ENCODE data around the gene CDH23.

CDH23 gene

DNA sequence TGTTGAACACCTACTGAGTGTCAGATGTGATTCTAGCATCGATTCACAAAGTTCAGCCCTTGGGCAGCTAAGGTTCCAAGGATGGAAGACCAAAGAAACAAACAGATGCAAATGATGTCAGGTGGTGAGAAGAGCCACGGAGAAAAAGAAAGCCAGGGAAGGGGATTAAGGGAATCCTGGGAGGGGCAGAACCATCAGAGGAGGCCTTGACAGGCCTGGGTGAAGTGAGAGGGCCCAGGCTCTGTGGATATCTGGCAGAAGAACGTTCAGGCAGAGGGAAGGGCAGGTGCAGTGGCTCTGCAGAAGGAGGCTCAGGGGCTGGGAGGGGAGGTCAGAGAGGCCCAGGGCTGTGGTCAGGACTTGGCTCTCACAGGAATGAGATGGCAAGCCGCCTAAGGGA lies 232.4 kb downstream of the CDH23 start:
- no peak overlapping the region for H3K4me3 ChIP-seq (ENCODE audit: low read depth, low read length)
- TF ChIP-seq, protein P1, sequence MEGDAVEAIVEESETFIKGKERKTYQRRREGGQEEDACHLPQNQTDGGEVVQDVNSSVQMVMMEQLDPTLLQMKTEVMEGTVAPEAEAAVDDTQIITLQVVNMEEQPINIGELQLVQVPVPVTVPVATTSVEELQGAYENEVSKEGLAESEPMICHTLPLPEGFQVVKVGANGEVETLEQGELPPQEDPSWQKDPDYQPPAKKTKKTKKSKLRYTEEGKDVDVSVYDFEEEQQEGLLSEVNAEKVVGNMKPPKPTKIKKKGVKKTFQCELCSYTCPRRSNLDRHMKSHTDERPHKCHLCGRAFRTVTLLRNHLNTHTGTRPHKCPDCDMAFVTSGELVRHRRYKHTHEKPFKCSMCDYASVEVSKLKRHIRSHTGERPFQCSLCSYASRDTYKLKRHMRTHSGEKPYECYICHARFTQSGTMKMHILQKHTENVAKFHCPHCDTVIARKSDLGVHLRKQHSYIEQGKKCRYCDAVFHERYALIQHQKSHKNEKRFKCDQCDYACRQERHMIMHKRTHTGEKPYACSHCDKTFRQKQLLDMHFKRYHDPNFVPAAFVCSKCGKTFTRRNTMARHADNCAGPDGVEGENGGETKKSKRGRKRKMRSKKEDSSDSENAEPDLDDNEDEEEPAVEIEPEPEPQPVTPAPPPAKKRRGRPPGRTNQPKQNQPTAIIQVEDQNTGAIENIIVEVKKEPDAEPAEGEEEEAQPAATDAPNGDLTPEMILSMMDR (conservative IDR thresholded peaks at IDR 0.05; ENCODE audit: low read depth, low read length): no peak
- DNase-seq (ENCODE audit: low read depth): no peak

DNA sequence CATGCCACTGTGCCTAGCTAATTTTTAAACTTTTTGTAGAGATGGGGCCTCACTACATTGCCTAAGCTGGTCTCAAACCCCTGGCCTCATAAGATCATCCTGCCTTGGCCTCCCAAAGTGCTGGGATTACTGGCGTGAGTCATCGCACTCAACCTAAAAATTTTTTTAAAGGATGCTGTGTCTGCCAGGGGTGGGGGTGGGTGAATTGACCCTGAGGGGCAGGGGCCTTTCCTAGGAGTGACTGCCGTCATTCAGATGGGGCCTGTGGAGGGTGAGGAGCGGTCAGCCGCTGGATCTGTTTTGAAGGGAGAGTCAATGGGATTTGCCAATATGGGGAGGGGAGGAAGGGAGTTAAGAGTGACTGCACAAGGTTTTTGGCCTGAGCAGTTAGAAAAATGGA lies 233.4 kb downstream of the CDH23 start:
- DNase-seq (ENCODE audit: low read depth): no peak
- H3K4me3 ChIP-seq (ENCODE audit: low read depth, low read length): no peak overlapping the region
- TF ChIP-seq, protein P1 (conservative IDR thresholded peaks at IDR 0.05; ENCODE audit: low read depth, low read length): no peak

GRCh38 chr10:71631007-71631861 lies 234.5 kb downstream of the CDH23 start:
- no peak for DNase-seq (ENCODE audit: low read depth)
- no peak overlapping the region for H3K4me3 ChIP-seq (ENCODE audit: low read depth, low read length)

DNA sequence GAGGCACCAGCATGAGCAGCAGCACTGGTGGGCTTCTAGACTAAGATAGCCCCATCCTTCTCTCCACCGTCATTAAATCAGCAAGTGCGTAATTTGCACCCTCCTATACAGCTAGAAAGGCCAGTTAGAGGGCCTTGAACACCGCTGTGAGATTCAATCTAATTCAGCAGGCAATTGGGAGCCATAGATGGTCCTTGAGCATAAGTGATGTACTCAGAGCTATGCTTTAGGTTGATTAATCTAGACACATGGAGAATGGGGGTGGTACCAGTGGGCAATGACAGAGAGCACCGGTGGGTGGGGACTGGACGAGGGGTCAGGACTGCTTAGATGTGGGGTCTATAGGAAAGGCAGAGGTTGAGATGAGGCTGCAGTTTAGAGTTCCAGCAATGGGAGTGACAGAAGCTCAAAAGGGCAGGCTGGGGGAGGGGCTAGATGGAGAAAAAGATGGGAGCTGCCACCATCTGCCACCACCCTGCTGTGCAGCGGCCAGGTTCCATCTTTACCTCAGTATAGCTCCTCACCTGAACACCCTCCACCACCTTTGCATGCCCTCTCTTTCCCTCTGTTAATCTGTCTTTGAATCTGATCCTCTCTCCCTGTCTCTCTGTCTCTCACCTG lies 235.6 kb downstream of the CDH23 start:
- no peak for DNase-seq (ENCODE audit: low read depth)
- H3K4me3 ChIP-seq (ENCODE audit: low read depth, low read length): no peak overlapping the region
- TF ChIP-seq, protein P1 (conservative IDR thresholded peaks at IDR 0.05; ENCODE audit: low read depth, low read length): no peak

More at GRCh38 chr10:71631007-71631861, 234.5 kb downstream of the CDH23 start:
- TF ChIP-seq, protein P1 (conservative IDR thresholded peaks at IDR 0.05; ENCODE audit: low read depth, low read length): no peak

GRCh38 chr10:71632896-71633600 lies 236.3 kb downstream of the CDH23 start:
- no peak for DNase-seq (ENCODE audit: low read depth)
- TF ChIP-seq, protein P1 (conservative IDR thresholded peaks at IDR 0.05; ENCODE audit: low read depth, low read length): no peak
- no peak overlapping the region for H3K4me3 ChIP-seq (ENCODE audit: low read depth, low read length)

- TF ChIP-seq, protein P1 (conservative IDR thresholded peaks at IDR 0.05; ENCODE audit: low read depth, low read length): no peak
- no peak for DNase-seq (ENCODE audit: low read depth)
- no peak overlapping the region for H3K4me3 ChIP-seq (ENCODE audit: low read depth, low read length)
Observed at GRCh38 chr10:71633920-71634319, 237.2 kb downstream of the CDH23 start.

Data from choroid plexus epithelial cell (primary cell).